ENCODE measurements around the gene PTTG1IP.
"Not testable (repeated sequence)": the region's sequence is repeated elsewhere in the genome, so short reads cannot be mapped to it uniquely, and the experiment has no call there.

PTTG1IP gene

GRCh38 chr21:44873356-44874239 lies at the start of gene PTTG1IP:
PTTG1IP (minus strand) TSS chr21:44873690; CDS start chr21:44873616, 74 bp downstream.
- DNase-seq: peak; percentile 71 to 99 (median 94)

GRCh38 chr21:44921928-44922327 lies 48.4 kb upstream of the PTTG1IP start:
- no peak for DNase-seq

GRCh38 chr21:44920694-44921604 lies 47.5 kb upstream of the PTTG1IP start, which contains the start of gene ITGB2:
ITGB2 (minus strand) TSS chr21:44920899; CDS start chr21:44910782, 10,117 bp downstream.
- DNase-seq: peak in 4 of 56 donors; percentile 13 to 25 (median 24)

- no peak for DNase-seq
These were observed 46.6 kb upstream of the PTTG1IP start for GRCh38 chr21:44919913-44920693.

- peak in 3 of 56 donors; percentile 9 to 22 (median 10) for DNase-seq
These were observed 45.8 kb upstream of the PTTG1IP start for GRCh38 chr21:44919111-44919912.

GRCh38 chr21:44918581-44919033 lies 45.1 kb upstream of the PTTG1IP start:
- no peak for DNase-seq

GRCh38 chr21:44918107-44918470 lies 44.6 kb upstream of the PTTG1IP start:
- DNase-seq: no peak

GRCh38 chr21:44917446-44918106 lies 44.1 kb upstream of the PTTG1IP start:
- no peak for DNase-seq

GRCh38 chr21:44916965-44917364 lies 43.5 kb upstream of the PTTG1IP start:
- no peak for DNase-seq

- no peak for DNase-seq
These were observed 40.8 kb upstream of the PTTG1IP start for GRCh38 chr21:44914176-44914874.

GRCh38 chr21:44913425-44914175 lies 40.1 kb upstream of the PTTG1IP start:
- no peak for DNase-seq

GRCh38 chr21:44912506-44913412 lies 39.3 kb upstream of the PTTG1IP start:
- not testable (repeated sequence) for DNase-seq

- DNase-seq: no peak
These were observed 38.6 kb upstream of the PTTG1IP start for GRCh38 chr21:44912158-44912473.

GRCh38 chr21:44911384-44912157 lies 38.1 kb upstream of the PTTG1IP start:
- DNase-seq: peak in 47 of 56 donors; percentile 18 to 82 (median 45)

GRCh38 chr21:44911068-44911383 lies 37.5 kb upstream of the PTTG1IP start:
- DNase-seq: no peak

All from nucleus accumbens (tissue), 56 donors.